Smooth muscle cell (in vitro differentiated cells): ENCODE data around the gene EGR1. TPM values are rescaled to one million over a fixed set of nuclear protein-coding genes. Genes with fewer than 3 reads are reported as not detected.

Experiments used
- DNase-seq: peaks from one replicate; lab custom pipeline; 2025; ENCODE audit not compliant: unreplicated experiment; lab: John Stamatoyannopoulos, UW
- H2AFZ ChIP-seq: fragments of 200-600 bp; sonication (generic); 2 replicates; pipeline ENCODE4 v1.6.0; 2016; ENCODE audit warnings: antibody characterized with exemption, low read depth, mild to moderate bottlenecking
- H3F3A ChIP-seq: fragments of 200-600 bp; sonication (generic); 2 replicates; pipeline ENCODE4 v1.6.0; 2017; ENCODE audit warnings: antibody characterized with exemption, low read depth
- H3K27ac ChIP-seq: fragments of 200-600 bp; sonication (generic); 2 replicates; pipeline ENCODE4 v1.5.1; 2016; ENCODE audit warnings: low read depth, mild to moderate bottlenecking
- H3K27me3 ChIP-seq: fragments of 200-600 bp; sonication (generic); 2 replicates; pipeline ENCODE4 v1.6.1; 2016; ENCODE audit warnings: low read depth, mild to moderate bottlenecking
- H3K36me3 ChIP-seq: fragments of 200-600 bp; sonication (generic); 2 replicates; pipeline ENCODE4 v1.5.1; 2016; ENCODE audit warnings: low read depth
- H3K4me1 ChIP-seq: fragments of 200-600 bp; sonication (generic); 2 replicates; pipeline ENCODE4 v1.5.1; 2016; ENCODE audit warnings: low read depth
- H3K4me2 ChIP-seq: fragments of 200-600 bp; sonication (generic); 2 replicates; pipeline ENCODE4 v1.6.0; 2016; ENCODE audit warnings: mild to moderate bottlenecking
- H3K4me3 ChIP-seq: fragments of 200-600 bp; sonication (generic); 2 replicates; pipeline ENCODE4 v1.5.1; 2016; ENCODE audit warnings: mild to moderate bottlenecking
- H3K79me2 ChIP-seq: fragments of 200-600 bp; sonication (generic); 2 replicates; pipeline ENCODE4 v1.6.0; 2016; ENCODE audit warnings: low read depth, mild to moderate bottlenecking
- H3K9ac ChIP-seq: fragments of 200-600 bp; sonication (generic); 2 replicates; pipeline ENCODE4 v1.6.0; 2016; ENCODE audit warnings: low read depth
- H3K9me3 ChIP-seq: fragments of 200-600 bp; sonication (generic); replicated peaks from 2 replicates; pipeline ENCODE4 v1.5.1; 2016; ENCODE audit warnings: low read depth
- H4K20me1 ChIP-seq: fragments of 200-600 bp; sonication (generic); 2 replicates; pipeline ENCODE4 v1.6.0; 2016; ENCODE audit warnings: low read depth
- WGBS: methylation state at CpG from one replicate; pipeline ENCODE4 v1.1.7; 2016; ENCODE audit warnings: low lambda C conversion rate; 5-methylcytosine and 5-hydroxymethylcytosine counted together
- polyA plus RNA-seq: library from polyadenylated mRNA; unstranded; fragments of >200 nt; fragmentation: Nextera tagmentation; extraction: Ambion mirVana; gene quantifications from 2 replicates; pipeline ENCODE4 v1.2.1, GENCODE V29; 2016
- total RNA-seq: library from RNA; depleted of rRNA; stranded (reverse); fragments of >200 nt; gene quantifications from 2 replicates; pipeline ENCODE4 v1.2.3, GENCODE V29; 2014
- TF ChIP-seq, protein P1 (sequence below): fragments of 200-600 bp; sonication (generic); IDR thresholded peaks from 2 replicates; pipeline ENCODE4 v1.5.1; 2017; ENCODE audit warnings: borderline replicate concordance, mild to moderate bottlenecking, antibody characterized with exemption; ENCODE audit not compliant: insufficient read depth, poor library complexity, severe bottlenecking

Gene EGR1
- total and polyA plus RNA-seq, 2 experiments from 2014 or later: 250 to 1,110 TPM

DNA sequence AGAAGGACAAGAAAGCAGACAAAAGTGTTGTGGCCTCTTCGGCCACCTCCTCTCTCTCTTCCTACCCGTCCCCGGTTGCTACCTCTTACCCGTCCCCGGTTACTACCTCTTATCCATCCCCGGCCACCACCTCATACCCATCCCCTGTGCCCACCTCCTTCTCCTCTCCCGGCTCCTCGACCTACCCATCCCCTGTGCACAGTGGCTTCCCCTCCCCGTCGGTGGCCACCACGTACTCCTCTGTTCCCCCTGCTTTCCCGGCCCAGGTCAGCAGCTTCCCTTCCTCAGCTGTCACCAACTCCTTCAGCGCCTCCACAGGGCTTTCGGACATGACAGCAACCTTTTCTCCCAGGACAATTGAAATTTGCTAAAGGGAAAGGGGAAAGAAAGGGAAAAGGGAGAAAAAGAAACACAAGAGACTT lies 2.4 kb downstream of the EGR1 start:
- Histone ChIP-seq H4K20me1 (peaks cover 45% of the 10 kb centered on the region), H3K4me3 (peak overlapping the region; percentile 79), H3K79me2 (peaks cover 9% of the 10 kb centered on the region), H3K27ac (no peak overlapping the region), H3K27me3 (no peaks in the 10 kb centered on the region), H3F3A (peaks cover 30% of the 10 kb centered on the region), H3K4me1 (peaks cover 7% of the 10 kb centered on the region), H3K9ac (peak overlapping the region; percentile 84), H3K36me3 (peaks cover 4% of the 10 kb centered on the region), H3K9me3 (no peaks in the 10 kb centered on the region), H3K4me2 (peak overlapping the region; percentile 88), H2AFZ (no peak overlapping the region)
- TF ChIP-seq, protein P1, sequence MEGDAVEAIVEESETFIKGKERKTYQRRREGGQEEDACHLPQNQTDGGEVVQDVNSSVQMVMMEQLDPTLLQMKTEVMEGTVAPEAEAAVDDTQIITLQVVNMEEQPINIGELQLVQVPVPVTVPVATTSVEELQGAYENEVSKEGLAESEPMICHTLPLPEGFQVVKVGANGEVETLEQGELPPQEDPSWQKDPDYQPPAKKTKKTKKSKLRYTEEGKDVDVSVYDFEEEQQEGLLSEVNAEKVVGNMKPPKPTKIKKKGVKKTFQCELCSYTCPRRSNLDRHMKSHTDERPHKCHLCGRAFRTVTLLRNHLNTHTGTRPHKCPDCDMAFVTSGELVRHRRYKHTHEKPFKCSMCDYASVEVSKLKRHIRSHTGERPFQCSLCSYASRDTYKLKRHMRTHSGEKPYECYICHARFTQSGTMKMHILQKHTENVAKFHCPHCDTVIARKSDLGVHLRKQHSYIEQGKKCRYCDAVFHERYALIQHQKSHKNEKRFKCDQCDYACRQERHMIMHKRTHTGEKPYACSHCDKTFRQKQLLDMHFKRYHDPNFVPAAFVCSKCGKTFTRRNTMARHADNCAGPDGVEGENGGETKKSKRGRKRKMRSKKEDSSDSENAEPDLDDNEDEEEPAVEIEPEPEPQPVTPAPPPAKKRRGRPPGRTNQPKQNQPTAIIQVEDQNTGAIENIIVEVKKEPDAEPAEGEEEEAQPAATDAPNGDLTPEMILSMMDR: no peak
- no peak for DNase-seq
- 94% methylated on average over 14 of the region's 14 CpGs for WGBS

DNA sequence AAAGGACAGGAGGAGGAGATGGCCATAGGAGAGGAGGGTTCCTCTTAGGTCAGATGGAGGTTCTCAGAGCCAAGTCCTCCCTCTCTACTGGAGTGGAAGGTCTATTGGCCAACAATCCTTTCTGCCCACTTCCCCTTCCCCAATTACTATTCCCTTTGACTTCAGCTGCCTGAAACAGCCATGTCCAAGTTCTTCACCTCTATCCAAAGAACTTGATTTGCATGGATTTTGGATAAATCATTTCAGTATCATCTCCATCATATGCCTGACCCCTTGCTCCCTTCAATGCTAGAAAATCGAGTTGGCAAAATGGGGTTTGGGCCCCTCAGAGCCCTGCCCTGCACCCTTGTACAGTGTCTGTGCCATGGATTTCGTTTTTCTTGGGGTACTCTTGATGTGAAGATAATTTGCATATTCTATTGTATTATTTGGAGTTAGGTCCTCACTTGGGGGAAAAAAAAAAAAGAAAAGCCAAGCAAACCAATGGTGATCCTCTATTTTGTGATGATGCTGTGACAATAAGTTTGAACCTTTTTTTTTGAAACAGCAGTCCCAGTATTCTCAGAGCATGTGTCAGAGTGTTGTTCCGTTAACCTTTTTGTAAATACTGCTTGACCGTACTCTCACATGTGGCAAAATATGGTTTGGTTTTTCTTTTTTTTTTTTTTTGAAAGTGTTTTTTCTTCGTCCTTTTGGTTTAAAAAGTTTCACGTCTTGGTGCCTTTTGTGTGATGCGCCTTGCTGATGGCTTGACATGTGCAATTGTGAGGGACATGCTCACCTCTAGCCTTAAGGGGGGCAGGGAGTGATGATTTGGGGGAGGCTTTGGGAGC lies 3.1 kb downstream of the EGR1 start:
- TF ChIP-seq, protein P1: no peak
- 92% methylated on average over 7 of the region's 7 CpGs for WGBS
- peak overlapping the region; percentile 39 for H3K27ac ChIP-seq
- no peaks in the 10 kb centered on the region for H3K27me3 ChIP-seq
- H3F3A ChIP-seq: peaks cover 30% of the 10 kb centered on the region
- H3K9ac ChIP-seq: peak overlapping the region; percentile 84
- H3K79me2 ChIP-seq: peaks cover 9% of the 10 kb centered on the region
- H3K4me2 ChIP-seq: peak overlapping the region; percentile 88
- no peak overlapping the region for H2AFZ ChIP-seq
- H3K4me1 ChIP-seq: peaks cover 4% of the 10 kb centered on the region
- peaks cover 45% of the 10 kb centered on the region for H4K20me1 ChIP-seq
- peaks cover 4% of the 10 kb centered on the region for H3K36me3 ChIP-seq
- H3K4me3 ChIP-seq: peak overlapping the region; percentile 79
- H3K9me3 ChIP-seq: no peaks in the 10 kb centered on the region
- DNase-seq: no peak

DNA sequence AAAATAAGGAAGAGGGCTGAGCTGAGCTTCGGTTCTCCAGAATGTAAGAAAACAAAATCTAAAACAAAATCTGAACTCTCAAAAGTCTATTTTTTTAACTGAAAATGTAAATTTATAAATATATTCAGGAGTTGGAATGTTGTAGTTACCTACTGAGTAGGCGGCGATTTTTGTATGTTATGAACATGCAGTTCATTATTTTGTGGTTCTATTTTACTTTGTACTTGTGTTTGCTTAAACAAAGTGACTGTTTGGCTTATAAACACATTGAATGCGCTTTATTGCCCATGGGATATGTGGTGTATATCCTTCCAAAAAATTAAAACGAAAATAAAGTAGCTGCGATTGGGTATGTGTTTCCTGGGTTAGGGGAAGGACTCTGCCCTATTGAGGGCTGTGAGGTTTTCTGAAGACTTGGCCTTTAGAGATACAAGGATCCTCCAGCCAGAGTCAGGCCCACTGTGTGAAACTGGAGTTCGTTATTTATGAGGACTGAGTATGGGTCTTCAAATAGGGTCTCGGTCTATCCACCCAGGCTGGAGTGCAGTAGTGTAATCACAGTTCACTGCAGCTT lies 3.8 kb downstream of the EGR1 start:
- Histone ChIP-seq H3K27me3 (no peaks in the 10 kb centered on the region), H3K4me2 (no peak overlapping the region), H3K9me3 (no peaks in the 10 kb centered on the region), H3K79me2 (peaks cover 9% of the 10 kb centered on the region), H2AFZ (no peak overlapping the region), H3K9ac (no peak overlapping the region), H3K4me3 (peak overlapping the region; percentile 8), H4K20me1 (peaks cover 45% of the 10 kb centered on the region), H3K36me3 (peaks cover 4% of the 10 kb centered on the region), H3F3A (peaks cover 30% of the 10 kb centered on the region), H3K4me1 (no peaks in the 10 kb centered on the region), H3K27ac (peak overlapping the region; percentile 39)
- WGBS: 97% methylated on average over 8 of the region's 8 CpGs
- TF ChIP-seq, protein P1: no peak
- no peak for DNase-seq
